NOMO-1 treated with dmso at 0.1 percent for 144 hours (cell line): ENCODE measurements around the gene MYOD1.

Experiments
- DNase-seq: peaks from one replicate; lab custom pipeline; 2025; ENCODE audit not compliant: unreplicated experiment; lab: John Stamatoyannopoulos, UW

The MYOD1 gene

DNA sequence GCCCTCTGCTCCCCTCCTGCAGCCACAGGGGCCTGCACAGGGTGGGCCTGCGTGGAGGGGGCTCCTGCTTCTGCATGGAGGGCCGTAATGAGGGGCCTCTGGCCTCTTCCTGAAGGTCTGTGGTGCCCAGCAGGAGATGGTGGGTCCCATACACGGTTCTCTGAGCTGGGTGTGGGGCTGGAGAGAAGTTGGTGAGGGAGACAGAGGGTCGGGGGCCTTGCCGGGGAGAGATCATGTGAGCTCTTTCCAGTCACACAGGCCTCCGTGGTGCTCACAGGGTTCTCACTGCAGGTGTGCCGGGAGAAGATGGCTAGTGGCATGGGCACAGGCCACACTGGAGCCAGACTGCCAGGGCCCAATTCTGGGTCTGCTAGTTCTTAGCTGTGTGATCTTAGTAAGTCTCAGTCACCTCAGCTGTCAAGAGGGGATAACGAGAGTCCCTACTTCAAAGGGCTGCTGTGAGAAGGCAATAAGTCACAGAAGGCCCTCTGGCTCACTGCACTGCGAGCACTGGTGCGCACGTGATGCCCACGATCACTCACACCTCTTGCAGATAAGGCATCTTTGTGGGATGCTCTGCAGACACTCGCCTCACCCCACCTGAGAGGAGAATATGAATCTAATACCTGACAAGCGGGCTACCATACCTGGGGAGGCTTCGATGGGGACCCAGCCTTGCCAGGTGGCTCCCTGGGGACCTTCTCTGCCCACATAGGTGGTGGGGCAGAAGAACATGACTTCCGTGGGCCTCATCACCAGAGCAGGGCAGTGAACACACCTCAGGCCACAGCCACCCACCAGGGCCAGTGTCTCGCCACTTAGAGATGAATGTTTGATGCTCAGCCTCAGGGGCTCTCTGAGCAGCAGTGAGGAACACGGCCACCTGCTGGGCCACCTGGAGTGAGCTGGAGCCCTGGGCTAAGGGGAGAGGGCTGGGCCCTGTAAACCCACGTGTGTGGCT, 29.7 kb downstream of the MYOD1 start:
- no peak for DNase-seq

DNA sequence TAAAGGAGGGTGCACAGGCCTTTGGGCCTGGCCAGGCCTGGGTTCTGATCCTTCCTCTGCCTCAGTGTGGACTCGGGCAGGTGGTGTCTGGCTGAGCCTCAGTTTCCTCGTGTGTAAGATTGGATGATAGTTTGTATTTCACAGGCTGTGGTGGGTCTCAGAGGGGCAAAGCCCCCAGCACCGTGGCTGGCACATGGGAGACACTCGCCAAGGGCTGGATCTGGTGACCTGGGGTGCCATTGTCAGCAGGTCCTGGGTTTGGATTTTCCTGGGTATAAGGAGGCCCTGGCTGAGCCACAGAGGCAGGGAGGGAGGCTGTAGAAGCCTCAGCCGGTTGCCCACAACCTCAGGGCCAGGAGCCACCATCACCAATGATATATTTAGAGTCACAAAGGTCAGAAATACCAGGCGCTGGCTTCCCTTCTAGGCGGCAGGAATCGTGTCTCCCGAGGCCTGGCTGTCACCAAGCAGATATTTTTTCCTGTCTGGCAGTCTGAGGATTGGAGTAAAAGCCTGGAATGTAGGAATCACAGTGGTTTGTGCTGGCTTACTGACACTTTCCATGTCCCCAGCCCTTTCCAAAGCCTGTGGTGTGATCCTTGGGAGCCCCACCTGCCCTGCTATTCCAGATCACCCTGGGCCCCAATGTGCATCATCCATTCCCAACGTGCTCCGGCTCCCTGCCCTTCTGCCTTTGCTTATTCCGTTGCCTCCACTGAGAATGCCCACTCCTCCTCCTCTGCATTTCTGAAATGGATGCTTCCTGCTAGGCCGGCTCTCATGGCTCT, 30.8 kb downstream of the MYOD1 start:
- DNase-seq: no peak

- DNase-seq: no peak
Measured at GRCh38 chr11:17750801-17751165, 31.4 kb downstream of the MYOD1 start.

DNA sequence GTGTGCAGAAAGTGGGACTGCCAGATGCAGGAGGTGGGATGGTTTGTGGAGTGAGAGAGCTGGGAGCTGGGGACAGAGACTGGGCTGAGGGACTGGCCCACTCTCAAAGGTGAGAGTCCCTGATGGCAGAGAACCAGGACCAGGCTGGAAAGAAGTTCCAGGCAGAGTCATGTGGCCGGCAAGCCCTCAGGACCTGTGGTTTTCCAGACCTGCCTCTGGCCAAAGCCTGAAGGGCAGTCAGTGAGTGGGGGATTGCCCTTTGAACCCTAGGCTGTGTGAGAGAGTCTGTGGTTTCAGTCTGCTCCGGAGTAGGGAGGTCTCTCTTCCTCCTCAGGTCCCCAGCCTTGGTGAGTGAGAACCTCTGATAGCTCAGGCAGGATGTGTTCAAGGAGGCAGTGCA, 32.2 kb downstream of the MYOD1 start:
- no peak for DNase-seq

DNA sequence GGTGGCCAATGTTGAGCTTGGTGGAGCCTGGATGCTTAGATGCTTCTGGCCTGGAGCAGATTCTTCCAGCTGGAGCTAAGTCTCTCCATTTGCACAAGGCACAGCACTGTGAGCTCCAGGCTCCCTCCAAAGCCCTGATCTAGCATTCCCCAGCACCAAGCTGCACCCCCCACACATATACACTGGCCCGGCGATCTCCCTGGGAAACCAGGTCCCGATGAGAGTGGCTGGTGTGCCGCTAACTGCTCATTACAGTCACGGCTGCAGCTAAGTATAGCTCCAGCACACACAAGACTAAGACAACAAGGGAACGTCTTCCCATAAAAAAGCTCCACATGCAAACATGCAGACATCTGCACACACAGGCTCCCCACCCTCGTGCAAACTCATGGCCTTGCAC, 32.8 kb downstream of the MYOD1 start:
- DNase-seq: no peak

DNA sequence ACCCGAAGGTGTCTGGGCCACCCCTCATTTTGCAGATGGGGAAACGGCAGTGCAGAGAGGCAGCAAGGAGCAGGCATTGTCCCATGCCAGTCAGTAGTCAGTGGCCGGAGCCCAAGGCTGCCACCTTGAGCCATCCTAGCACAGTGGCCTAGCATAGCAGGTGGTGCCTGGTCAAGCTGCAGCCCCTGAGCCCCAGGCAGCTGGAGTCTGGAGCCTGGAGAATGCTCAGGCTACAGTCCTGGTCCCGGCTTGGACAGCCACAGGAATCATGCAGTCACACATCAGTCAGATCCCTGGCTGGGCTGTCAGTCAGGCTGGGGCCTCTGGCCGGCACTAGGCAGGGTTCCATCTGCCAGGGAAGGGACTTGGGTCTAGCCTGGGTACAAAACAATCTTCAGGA, 33.8 kb downstream of the MYOD1 start:
- DNase-seq: no peak

DNA sequence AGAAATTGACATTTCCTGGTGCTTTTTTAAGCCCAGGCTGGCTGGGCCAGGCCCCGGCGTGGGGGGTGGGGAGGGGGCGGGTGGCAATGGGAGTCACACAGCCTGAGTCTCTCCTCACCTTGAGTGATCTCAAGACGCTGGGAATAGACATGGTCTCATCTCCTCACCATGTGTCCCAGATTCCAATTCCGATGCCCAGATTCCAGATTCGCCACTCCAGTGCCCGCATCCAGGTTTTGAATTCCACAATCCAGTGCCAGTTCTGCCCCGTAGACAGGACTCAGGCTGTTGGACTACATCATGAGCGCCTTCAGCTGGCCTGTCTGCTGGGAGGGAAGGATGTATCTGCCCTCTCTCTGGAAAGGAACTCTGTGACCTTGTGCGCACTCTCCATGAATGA, 34.3 kb downstream of the MYOD1 start:
- DNase-seq: no peak

- no peak for DNase-seq
Measured at GRCh38 chr11:17755891-17756290, 36.5 kb downstream of the MYOD1 start.

DNA sequence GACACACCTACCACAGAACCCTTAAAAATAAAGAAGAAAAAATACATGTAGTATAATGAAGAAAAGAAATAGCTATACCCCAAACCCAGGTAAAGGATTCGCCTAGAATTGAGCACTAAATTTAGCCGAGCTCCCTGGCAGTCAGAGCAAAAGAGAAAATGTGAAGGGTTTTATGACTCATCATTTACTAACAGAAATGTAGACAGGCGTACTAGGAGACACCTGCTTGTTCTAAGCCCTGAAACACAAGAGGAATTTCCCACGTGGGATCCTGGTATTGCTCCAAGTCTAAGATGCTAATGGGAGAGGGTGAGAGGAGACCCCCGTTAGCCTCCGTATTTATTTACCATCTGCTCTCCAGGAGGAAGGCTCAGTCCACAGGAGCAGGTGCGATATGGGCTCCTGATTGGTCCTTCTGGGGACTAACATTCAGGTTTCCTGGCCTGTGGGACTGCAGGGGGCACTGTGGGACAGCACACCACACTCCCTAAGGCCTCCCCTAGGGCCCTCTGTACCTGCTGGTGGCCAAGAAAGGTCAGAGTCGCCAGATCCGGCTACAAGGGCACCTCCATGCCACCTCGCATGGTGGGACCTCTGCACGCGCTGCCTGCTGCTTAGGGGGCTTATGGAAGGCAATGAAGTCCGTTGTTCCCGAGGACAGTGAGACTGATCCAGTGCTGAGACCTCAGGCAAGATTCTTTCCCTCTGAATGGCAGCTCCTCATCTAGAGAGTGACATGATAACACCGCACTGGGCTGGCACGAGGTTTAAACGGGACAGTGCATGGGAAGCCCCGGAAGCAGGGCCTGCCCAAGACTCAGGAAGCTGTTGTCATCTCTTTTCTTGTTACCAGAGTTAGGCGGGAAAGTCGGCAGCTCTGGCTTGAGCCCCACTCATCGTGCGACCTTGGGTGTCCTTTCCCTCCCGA, 41.0 kb downstream of the MYOD1 start:
- DNase-seq: peak; percentile 25

- no peak for DNase-seq
Measured at GRCh38 chr11:17762309-17762974, 43.1 kb downstream of the MYOD1 start.

DNA sequence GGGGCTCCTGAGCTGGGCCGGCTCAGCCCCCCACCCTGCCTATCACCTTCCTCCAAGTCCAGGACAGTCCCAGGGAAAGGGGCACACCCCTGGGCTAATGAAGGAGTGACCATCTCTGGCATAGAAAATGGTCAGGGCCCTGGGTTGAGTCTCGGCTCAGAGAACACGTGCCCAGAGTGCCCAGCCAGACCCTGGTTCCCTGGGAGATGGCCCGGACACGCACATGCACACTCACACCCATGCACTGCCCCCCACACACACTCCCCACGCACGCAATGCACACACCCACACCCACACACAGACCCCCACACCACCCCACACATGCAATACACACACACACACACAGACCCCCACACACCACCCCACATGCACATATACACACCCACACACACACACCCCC, 43.9 kb downstream of the MYOD1 start:
- DNase-seq: no peak

- no peak for DNase-seq
Measured at GRCh38 chr11:17763703-17764102, 44.3 kb downstream of the MYOD1 start.

DNA sequence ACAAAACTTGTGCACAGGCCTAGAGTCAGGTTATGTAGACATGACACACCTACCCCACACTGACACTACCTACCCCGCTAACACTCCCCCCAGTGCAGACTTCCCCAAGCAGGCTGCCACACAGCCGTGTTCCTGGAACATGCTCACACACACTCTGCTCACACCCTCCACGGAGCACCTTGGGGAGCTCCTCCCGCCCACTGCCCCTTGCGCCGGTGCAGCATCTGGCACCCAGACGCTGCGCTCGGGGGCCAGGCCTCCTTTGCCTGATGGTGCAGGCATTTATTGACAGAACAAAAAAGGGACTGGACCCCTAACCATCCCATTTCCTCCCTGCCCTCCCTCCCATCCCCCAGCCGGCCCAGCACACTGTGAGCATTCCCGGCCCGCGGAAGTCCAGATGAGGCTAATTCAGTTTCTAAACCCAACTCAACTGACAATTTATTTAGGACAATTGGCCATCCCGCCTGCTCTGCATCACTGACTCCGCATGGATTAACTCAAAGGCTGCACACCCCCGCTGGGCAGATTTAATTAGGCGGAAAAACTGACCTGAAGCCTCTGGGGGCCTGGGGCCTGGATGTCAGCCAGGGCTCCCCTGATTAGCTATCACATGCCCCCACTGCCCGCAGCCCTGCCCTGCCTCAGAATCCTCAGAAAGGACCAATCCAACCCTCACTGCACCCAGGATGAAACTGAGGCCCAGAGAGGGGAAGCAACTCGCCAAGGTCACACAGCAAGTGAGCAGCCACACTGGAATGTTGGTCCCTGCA, 45.3 kb downstream of the MYOD1 start:
- DNase-seq: no peak

GRCh38 chr11:17765356-17766072, 46.1 kb downstream of the MYOD1 start:
- DNase-seq: no peak

DNA sequence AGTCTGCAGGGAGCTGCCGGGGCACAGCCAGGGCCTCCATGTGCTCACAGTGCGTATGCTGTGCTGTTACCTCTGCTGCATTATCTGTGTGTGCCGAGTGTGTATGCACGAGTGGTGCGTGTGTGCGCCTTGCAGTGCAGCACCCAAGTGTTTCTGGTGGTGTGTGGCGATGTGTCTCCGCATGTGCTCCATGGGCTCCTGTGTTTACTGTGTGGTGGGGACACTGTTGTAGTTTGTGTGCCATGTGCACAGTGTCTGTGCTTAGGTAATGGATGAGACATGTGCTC, 46.6 kb downstream of the MYOD1 start:
- DNase-seq: no peak

GRCh38 chr11:17766590-17766989, 47.2 kb downstream of the MYOD1 start:
- no peak for DNase-seq

DNA sequence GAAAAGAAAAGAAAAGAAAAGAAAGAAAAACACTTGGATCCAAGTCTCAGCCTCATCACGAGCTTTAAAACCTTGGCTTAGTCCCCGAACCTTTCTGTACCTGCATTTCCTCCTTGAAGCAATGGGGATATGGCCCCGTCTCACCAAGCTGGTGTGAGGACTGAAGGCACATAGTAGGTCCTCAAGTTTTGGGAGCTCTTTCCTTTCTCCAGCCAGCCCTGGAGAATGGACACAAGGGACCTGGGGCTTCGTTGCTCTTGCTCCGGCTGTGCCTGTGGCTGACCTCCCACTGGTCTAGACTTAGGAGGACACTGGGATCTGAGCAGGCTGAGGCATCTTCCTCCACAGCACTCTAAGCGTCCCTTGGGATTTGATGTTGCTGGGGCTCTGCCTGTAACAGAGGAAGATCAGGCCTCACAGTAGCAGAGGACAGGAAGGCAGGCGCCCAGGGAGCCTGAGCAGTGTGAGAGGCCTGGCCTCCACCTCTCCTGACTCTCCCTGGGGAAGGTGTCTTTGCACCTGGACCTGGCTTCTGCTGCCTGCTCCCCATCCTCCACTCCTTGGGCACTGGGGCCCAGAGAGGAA, 48.0 kb downstream of the MYOD1 start:
- no peak for DNase-seq

DNA sequence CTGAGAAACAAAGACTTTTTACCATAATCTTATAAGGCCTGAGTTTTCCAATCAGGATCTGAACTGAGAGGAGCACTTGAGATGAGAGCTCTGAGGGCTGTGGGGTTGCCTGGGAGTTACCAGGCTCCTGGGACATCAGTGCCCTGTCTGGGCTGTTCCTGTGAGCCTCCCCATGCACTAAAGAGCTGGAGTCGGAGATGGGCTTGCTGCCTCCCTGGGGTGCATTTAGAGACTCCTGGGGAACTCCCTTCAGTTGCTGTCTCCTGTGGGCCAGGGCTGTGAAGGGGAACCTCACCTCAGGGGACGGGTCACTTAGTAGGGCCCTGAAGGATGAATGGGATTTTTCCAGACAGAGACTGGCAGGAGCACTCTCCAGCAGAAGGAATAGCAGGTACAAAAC, 48.5 kb downstream of the MYOD1 start:
- DNase-seq: no peak

GRCh38 chr11:17768547-17768946, 49.2 kb downstream of the MYOD1 start:
- DNase-seq: no peak
